Measurements from ENCODE around the gene EBP. TPM values are rescaled to one million over a fixed set of nuclear protein-coding genes. Genes with fewer than 3 reads are reported as not detected.

The EBP gene
- total RNA-seq, 1 experiment from 2014 or later: 141 TPM

DNA sequence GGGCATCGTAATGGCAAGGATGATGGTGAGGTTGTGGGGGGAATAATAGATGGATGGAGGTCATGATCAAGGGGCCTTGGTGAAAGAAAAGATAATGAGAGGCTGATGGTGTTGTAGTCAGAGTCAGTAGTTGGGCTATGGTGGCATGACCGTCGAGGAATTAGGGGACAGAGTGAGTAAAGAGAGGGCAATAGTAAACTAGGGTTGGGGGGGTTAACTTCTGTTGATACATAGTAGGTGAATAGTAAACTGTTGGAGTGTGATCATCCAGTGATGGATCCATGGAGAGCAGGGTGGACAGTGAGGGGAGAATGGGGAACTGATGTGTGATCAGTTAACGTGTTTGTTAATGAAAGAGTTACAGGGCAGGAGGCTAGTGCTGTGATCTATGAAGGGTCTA, 44.7 kb upstream of the EBP start:
- POLR2A ChIA-PET: no interaction called here
- H3K4me3 Mint-ChIP-seq (ENCODE audit: unreplicated experiment): peak overlapping the region; percentile 97
- H3K36me3 Mint-ChIP-seq (ENCODE audit: insufficient read depth, unreplicated experiment): peaks cover 24% of the 10 kb centered on the region

DNA sequence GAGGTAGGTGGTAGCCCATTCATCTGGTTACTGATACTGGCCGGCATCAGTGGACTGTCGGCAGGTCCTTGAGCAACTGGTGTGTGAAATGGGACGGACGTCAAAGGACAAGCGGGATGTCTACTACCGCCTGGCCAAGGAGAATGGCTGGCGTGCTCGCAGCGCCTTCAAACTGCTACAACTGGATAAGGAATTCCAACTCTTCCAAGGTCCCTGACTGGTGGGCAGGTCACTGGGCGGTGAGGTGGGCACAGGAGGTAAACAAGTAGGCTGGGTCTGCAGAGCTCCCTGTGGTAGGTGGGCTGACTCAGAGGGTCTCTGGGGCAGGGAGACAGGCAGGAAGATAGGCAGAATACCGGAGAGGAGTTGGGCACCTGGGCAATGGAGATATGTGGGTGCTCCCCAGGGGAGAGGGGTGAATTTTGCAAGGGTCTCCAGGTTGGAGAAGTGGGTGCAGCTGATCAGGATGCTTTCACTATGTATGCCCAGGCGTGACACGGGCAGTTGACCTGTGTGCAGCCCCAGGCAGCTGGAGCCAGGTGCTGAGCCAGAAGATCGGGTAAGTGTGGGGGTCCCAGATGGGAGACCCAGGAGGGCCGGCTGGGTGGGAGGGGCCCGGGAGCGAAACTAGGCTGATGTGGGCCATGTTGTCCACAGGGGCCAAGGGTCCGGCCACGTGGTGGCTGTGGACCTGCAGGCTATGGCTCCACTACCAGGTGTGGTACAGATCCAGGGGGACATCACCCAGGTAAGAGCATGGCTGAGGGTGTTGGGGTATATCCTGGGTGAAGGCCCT, 43.5 kb upstream of the EBP start:
- no TSS peak for BruUV-seq (replicated peaks)
- DNase-seq: no peak
- TF ChIP-seq, protein P1, sequence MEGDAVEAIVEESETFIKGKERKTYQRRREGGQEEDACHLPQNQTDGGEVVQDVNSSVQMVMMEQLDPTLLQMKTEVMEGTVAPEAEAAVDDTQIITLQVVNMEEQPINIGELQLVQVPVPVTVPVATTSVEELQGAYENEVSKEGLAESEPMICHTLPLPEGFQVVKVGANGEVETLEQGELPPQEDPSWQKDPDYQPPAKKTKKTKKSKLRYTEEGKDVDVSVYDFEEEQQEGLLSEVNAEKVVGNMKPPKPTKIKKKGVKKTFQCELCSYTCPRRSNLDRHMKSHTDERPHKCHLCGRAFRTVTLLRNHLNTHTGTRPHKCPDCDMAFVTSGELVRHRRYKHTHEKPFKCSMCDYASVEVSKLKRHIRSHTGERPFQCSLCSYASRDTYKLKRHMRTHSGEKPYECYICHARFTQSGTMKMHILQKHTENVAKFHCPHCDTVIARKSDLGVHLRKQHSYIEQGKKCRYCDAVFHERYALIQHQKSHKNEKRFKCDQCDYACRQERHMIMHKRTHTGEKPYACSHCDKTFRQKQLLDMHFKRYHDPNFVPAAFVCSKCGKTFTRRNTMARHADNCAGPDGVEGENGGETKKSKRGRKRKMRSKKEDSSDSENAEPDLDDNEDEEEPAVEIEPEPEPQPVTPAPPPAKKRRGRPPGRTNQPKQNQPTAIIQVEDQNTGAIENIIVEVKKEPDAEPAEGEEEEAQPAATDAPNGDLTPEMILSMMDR (IDR thresholded peaks at IDR 0.05; ENCODE audit: insufficient read depth in 1 of 2, low read depth in 1 of 2, low read length in 1 of 2, severe bottlenecking in 1 of 2, unreplicated experiment in 1 of 2): no peak
- CTCF ChIA-PET: no interaction called here
- Mint-ChIP-seq H3K4me3 (ENCODE audit: unreplicated experiment) (no peak overlapping the region), H3K9me3 (ENCODE audit: unreplicated experiment) (no peaks in the 10 kb centered on the region), H3K36me3 (ENCODE audit: insufficient read depth, unreplicated experiment) (peaks cover 19% of the 10 kb centered on the region), H3K27me3 (ENCODE audit: insufficient read depth, unreplicated experiment) (no peaks in the 10 kb centered on the region), H3K27ac (ENCODE audit: unreplicated experiment) (no peak overlapping the region), H3K4me1 (ENCODE audit: low read depth, unreplicated experiment) (peaks cover 15% of the 10 kb centered on the region)
- Histone ChIP-seq H3K27me3 (replicated peaks; ENCODE audit: control insufficient read depth, insufficient read depth, low read length) (no peaks in the 10 kb centered on the region), H3K9me3 (no peaks in the 10 kb centered on the region), H3K4me1 (peaks cover 7% of the 10 kb centered on the region), H3K36me3 (ENCODE audit: control insufficient read depth, insufficient read depth, low read length) (no peaks in the 10 kb centered on the region), H3K4me3 (ENCODE audit: low read depth, low read length) (no peak overlapping the region)
- POLR2A ChIA-PET: no interaction called here
- intact Hi-C loops (cut with micrococcal nuclease; ENCODE audit: unreplicated experiment): no loop called here

More for the DNA sequence above, 44.7 kb upstream of the EBP start:
- CTCF ChIA-PET: no interaction called here
- no TSS peak for BruUV-seq (replicated peaks)
- Mint-ChIP-seq H3K27ac (ENCODE audit: unreplicated experiment) (peak overlapping the region; percentile 98), H3K27me3 (ENCODE audit: insufficient read depth, unreplicated experiment) (no peaks in the 10 kb centered on the region), H3K9me3 (ENCODE audit: unreplicated experiment) (no peaks in the 10 kb centered on the region), H3K4me1 (ENCODE audit: low read depth, unreplicated experiment) (peaks cover 15% of the 10 kb centered on the region)
- Histone ChIP-seq H3K4me3 (ENCODE audit: low read depth, low read length) (peak overlapping the region; percentile 59), H3K27me3 (replicated peaks; ENCODE audit: control insufficient read depth, insufficient read depth, low read length) (no peaks in the 10 kb centered on the region), H3K36me3 (ENCODE audit: control insufficient read depth, insufficient read depth, low read length) (no peaks in the 10 kb centered on the region), H3K9me3 (no peaks in the 10 kb centered on the region), H3K4me1 (peaks cover 7% of the 10 kb centered on the region)
- no peak for DNase-seq
- TF ChIP-seq, protein P1 (IDR thresholded peaks at IDR 0.05; ENCODE audit: insufficient read depth in 1 of 2, low read depth in 1 of 2, low read length in 1 of 2, severe bottlenecking in 1 of 2, unreplicated experiment in 1 of 2): no peak
- intact Hi-C loops (cut with micrococcal nuclease; ENCODE audit: unreplicated experiment): no loop called here

DNA sequence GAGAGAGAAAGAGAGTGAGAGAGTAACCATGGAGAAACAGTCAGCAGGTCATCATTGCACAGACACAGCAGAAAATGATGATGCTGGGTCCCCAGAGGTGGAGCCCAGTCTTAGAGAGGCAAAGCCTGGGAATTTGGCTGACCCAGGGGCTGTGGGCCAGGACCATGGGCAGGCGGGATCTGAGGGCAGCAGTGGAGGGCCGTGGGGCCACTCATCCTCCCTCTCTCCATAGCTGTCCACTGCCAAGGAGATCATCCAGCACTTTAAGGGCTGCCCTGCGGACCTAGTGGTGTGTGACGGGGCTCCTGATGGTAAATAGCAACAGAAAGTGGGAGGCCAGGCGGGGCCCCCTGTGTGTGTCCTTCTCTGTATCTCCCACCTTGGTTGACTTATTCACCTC, 42.8 kb upstream of the EBP start:
- no peak overlapping the region for H3K27ac Mint-ChIP-seq (ENCODE audit: unreplicated experiment)
- H3K4me3 Mint-ChIP-seq (ENCODE audit: unreplicated experiment): no peak overlapping the region
- no peak overlapping the region for H3K4me3 ChIP-seq (ENCODE audit: low read depth, low read length)
- no peaks in the 10 kb centered on the region for H3K27me3 ChIP-seq (replicated peaks; ENCODE audit: control insufficient read depth, insufficient read depth, low read length)
- H3K4me1 Mint-ChIP-seq (ENCODE audit: low read depth, unreplicated experiment): peaks cover 15% of the 10 kb centered on the region
- TF ChIP-seq, protein P1 (IDR thresholded peaks at IDR 0.05; ENCODE audit: insufficient read depth in 1 of 2, low read depth in 1 of 2, low read length in 1 of 2, severe bottlenecking in 1 of 2, unreplicated experiment in 1 of 2): no peak
- no TSS peak for BruUV-seq (replicated peaks)
- intact Hi-C loops (cut with micrococcal nuclease; ENCODE audit: unreplicated experiment): no loop called here
- H3K9me3 Mint-ChIP-seq (ENCODE audit: unreplicated experiment): no peaks in the 10 kb centered on the region
- no peak for DNase-seq
- POLR2A ChIA-PET: no interaction called here
- no peaks in the 10 kb centered on the region for H3K27me3 Mint-ChIP-seq (ENCODE audit: insufficient read depth, unreplicated experiment)
- H3K36me3 Mint-ChIP-seq (ENCODE audit: insufficient read depth, unreplicated experiment): peaks cover 19% of the 10 kb centered on the region
- peaks cover 7% of the 10 kb centered on the region for H3K4me1 ChIP-seq
- H3K9me3 ChIP-seq: no peaks in the 10 kb centered on the region
- CTCF ChIA-PET: no interaction called here
- no peaks in the 10 kb centered on the region for H3K36me3 ChIP-seq (ENCODE audit: control insufficient read depth, insufficient read depth, low read length)

Data from Caco-2 (cell line).